Testis (tissue), 3 donors: ENCODE data around the gene WWP2. TPM values are rescaled to one million over a fixed set of nuclear protein-coding genes. Genes with fewer than 3 reads are reported as not detected.

Experiments
- DNase-seq: peaks from one replicate; pipeline ENCODE4 v3.0.0-alpha.2; 2019
- H3K27ac ChIP-seq, 2 donors: fragments of 200-600 bp; sonication (generic); one replicate each; pipeline ENCODE4 v1.5.1; 2019
- H3K27me3 ChIP-seq: fragments of 200-600 bp; sonication (generic); one replicate; pipeline ENCODE4 v1.5.1; 2019
- H3K36me3 ChIP-seq: fragments of 200-600 bp; sonication (generic); one replicate; pipeline ENCODE4 v1.5.1; 2017; ENCODE audit warnings: low read depth; ENCODE audit errors: missing control alignments
- H3K4me1 ChIP-seq: fragments of 200-600 bp; sonication (generic); one replicate; pipeline ENCODE4 v1.5.1; 2019
- H3K4me3 ChIP-seq, 2 donors: fragments of 200-600 bp; sonication (generic); one replicate each; pipeline ENCODE4 v1.5.1; 2017 to 2019
- H3K9me3 ChIP-seq: fragments of 200-600 bp; sonication (generic); one replicate; pipeline ENCODE4 v1.5.1; 2017
- CTCF ChIP-seq, 3 experiments: fragments of 450-650 bp in 2 of 3; fragments of 200-600 bp in 1 of 3; sonication (generic) in 1 of 3; IDR thresholded peaks; one replicate each; pipeline ENCODE4 v1.5.1; 2016 to 2019; ENCODE audit warnings: antibody characterized with exemption in 3 of 3, mild to moderate bottlenecking in 2 of 3, moderate library complexity in 1 of 3
- POLR2A ChIP-seq: fragments of 450-650 bp; IDR thresholded peaks from one replicate; pipeline ENCODE4 v1.6.1; 2017; ENCODE audit warnings: antibody characterized with exemption, mild to moderate bottlenecking, moderate library complexity
- WGBS, 2 donors: methylation state at CpG; one replicate each; pipeline ENCODE4 v1.1.5; 2018; 5-methylcytosine and 5-hydroxymethylcytosine counted together
- intact Hi-C: fragments of 100-400 bp; cut with DNase I; formaldehyde crosslinking; loops from one replicate; pipeline ENCODE4 v1.15.1; 2023; ENCODE audit warnings: low total_unique reads
- polyA plus RNA-seq: library from polyadenylated mRNA; stranded (reverse); fragments of 350-450 nt; fragmentation: Illumina TruSeq; extraction: RNeasy Lipid Tissue Mini Kit (QIAGEN cat#74804); gene quantifications from one replicate; pipeline ENCODE4 v1.2.3, GENCODE V29; 2014; ENCODE audit warnings: low read depth, low replicate concordance; ENCODE audit not compliant: insufficient read depth
- total RNA-seq, 2 donors: library from RNA; depleted of rRNA; stranded (reverse); fragments of >200 nt; gene quantifications; one replicate each; pipeline ENCODE4 v1.2.3, GENCODE V29; 2016

Gene WWP2
- total and polyA plus RNA-seq, 3 donors from 2014 or later = 46.4 to 60.6 (median 57.6) TPM

GRCh38 chr16:69858191-69859104 lies 96.3 kb downstream of the WWP2 start:
- no peak for TF ChIP-seq CTCF (IDR thresholded peaks at IDR 0.05)
- TF ChIP-seq POLR2A = no peak
- DNase-seq = no peak
- WGBS, 2 donors = 81 to 89% methylated on average over 13 of the region's 13 CpGs
- peak overlapping the region; percentile 14 to 17 for H3K27ac ChIP-seq
- H3K4me3 ChIP-seq = no peak overlapping the region
- intact Hi-C loops = no loop called here
- no peaks in the 10 kb centered on the region for H3K9me3 ChIP-seq
- H3K4me1 ChIP-seq = peaks cover 25% of the 10 kb centered on the region
- no peaks in the 10 kb centered on the region for H3K27me3 ChIP-seq
- H3K36me3 ChIP-seq = no peaks in the 10 kb centered on the region

GRCh38 chr16:69859105-69859989 lies 97.2 kb downstream of the WWP2 start:
- peak overlapping the region; percentile 14 to 17 for H3K27ac ChIP-seq
- intact Hi-C loops = no loop called here
- peak; percentile 66 for DNase-seq
- TF ChIP-seq POLR2A (no peak), CTCF (IDR thresholded peaks at IDR 0.05) (peak in 1 of 3 experiments; percentile 16)
- H3K9me3 ChIP-seq = no peaks in the 10 kb centered on the region
- peaks cover 25% of the 10 kb centered on the region for H3K4me1 ChIP-seq
- no peak overlapping the region for H3K4me3 ChIP-seq
- H3K27me3 ChIP-seq = no peaks in the 10 kb centered on the region
- no peaks in the 10 kb centered on the region for H3K36me3 ChIP-seq
- 66 to 67% methylated on average over 20 of the region's 20 CpGs for WGBS, 2 donors

GRCh38 chr16:69860233-69861231 lies 98.4 kb downstream of the WWP2 start:
- H3K4me3 ChIP-seq = no peak overlapping the region
- H3K27me3 ChIP-seq = no peaks in the 10 kb centered on the region
- no peaks in the 10 kb centered on the region for H3K9me3 ChIP-seq
- no peaks in the 10 kb centered on the region for H3K36me3 ChIP-seq
- TF ChIP-seq POLR2A (no peak), CTCF (IDR thresholded peaks at IDR 0.05) (no peak)
- 88 to 90% methylated on average over 9 of the region's 9 CpGs for WGBS, 2 donors
- peaks cover 25% of the 10 kb centered on the region for H3K4me1 ChIP-seq
- H3K27ac ChIP-seq = peak overlapping the region; percentile 42 to 70
- intact Hi-C loops = loop anchor here (10.0 kb wide), 1 partner anchor 54 kb away; no protein-coding TSS in a partner anchor
- no peak for DNase-seq
